CD4-positive, alpha-beta T cell treated with Interleukin-15 for 1 hour (primary cell): ENCODE data around the gene GCAT.

ENCODE experiments used
- DNase-seq: peaks from one replicate; pipeline ENCODE4 v3.0.0-alpha.2; 2020

The GCAT gene

GRCh38 chr22:37807410-37808293 lies at the start of gene GCAT:
TSS of gene GCAT (plus strand) at chr22:37807934. CDS start at chr22:37807968, 34 bp downstream.
- DNase-seq, result peak; percentile 89

- DNase-seq, result no peak
These were observed 49.0 kb upstream of the GCAT start for GRCh38 chr22:37758694-37759093.

GRCh38 chr22:37759281-37759680 lies 48.5 kb upstream of the GCAT start:
- no peak for DNase-seq

GRCh38 chr22:37760152-37760551 lies 47.6 kb upstream of the GCAT start:
- no peak for DNase-seq

GRCh38 chr22:37762389-37762836 lies 45.3 kb upstream of the GCAT start:
- no peak for DNase-seq

- DNase-seq, result no peak
These were observed 44.7 kb upstream of the GCAT start for GRCh38 chr22:37763012-37763411.

GRCh38 chr22:37763652-37764051 lies 44.1 kb upstream of the GCAT start:
- no peak for DNase-seq

GRCh38 chr22:37764622-37765021 lies 43.1 kb upstream of the GCAT start:
- DNase-seq, result no peak

GRCh38 chr22:37765498-37765897 lies 42.2 kb upstream of the GCAT start:
- no peak for DNase-seq

- DNase-seq, result no peak
These were observed 41.7 kb upstream of the GCAT start for GRCh38 chr22:37765953-37766576.

GRCh38 chr22:37768273-37768672 lies 39.5 kb upstream of the GCAT start:
- DNase-seq, result no peak

GRCh38 chr22:37769056-37769455 lies 38.7 kb upstream of the GCAT start:
- DNase-seq, result no peak

GRCh38 chr22:37771081-37771480 lies 36.7 kb upstream of the GCAT start:
- no peak for DNase-seq

- DNase-seq, result no peak
These were observed 35.9 kb upstream of the GCAT start for GRCh38 chr22:37771702-37772427.

- no peak for DNase-seq
These were observed 33.0 kb upstream of the GCAT start for GRCh38 chr22:37774728-37775127.

- DNase-seq, result no peak
These were observed 31.7 kb upstream of the GCAT start for GRCh38 chr22:37775785-37776638.

- no peak for DNase-seq
These were observed 31.1 kb upstream of the GCAT start for GRCh38 chr22:37776639-37777005.

- no peak for DNase-seq
These were observed 30.5 kb upstream of the GCAT start for GRCh38 chr22:37777122-37777687.

- DNase-seq, result no peak
These were observed 29.2 kb upstream of the GCAT start for GRCh38 chr22:37778370-37779009.

GRCh38 chr22:37781434-37782059 lies 26.2 kb upstream of the GCAT start:
- DNase-seq, result no peak
